Tibial artery (tissue), 4 donors: ENCODE data around the gene WDR93.

Experiments used
- DNase-seq, 2 donors: peaks; one replicate each; pipeline ENCODE4 v3.0.0-alpha.2; 2019
- H3K27ac ChIP-seq, 2 donors: fragments of 200-600 bp; sonication (generic) in 1 of 2; 1 replicate in 1 of 2; 2 replicates in 1 of 2; pipeline ENCODE4 v1.5.1; 2018 to 2019; ENCODE audit warnings: mild to moderate bottlenecking in 1 of 2
- H3K27me3 ChIP-seq, 2 donors: fragments of 200-600 bp; sonication (generic) in 1 of 2; one replicate each; pipeline versions ENCODE4 v1.5.1 to v1.6.0; 2016 to 2019
- H3K36me3 ChIP-seq, 3 donors: fragments of 200-600 bp; sonication (generic) in 2 of 3; one replicate each; pipeline ENCODE4 v1.5.1; 2016 to 2019; ENCODE audit warnings: mild to moderate bottlenecking in 2 of 3
- H3K4me1 ChIP-seq, 4 donors: fragments of 200-600 bp; sonication (generic) in 2 of 4; 1 replicate in 3 of 4; 2 replicates in 1 of 4; pipeline ENCODE4 v1.5.1; 2016 to 2019
- H3K4me3 ChIP-seq, 2 donors: fragments of 200-600 bp; sonication (generic) in 1 of 2; 1 replicate in 1 of 2; 2 replicates in 1 of 2; pipeline ENCODE4 v1.5.1; 2018 to 2019; ENCODE audit warnings: mild to moderate bottlenecking in 2 of 2
- H3K9me3 ChIP-seq, 3 donors: fragments of 200-600 bp; sonication (generic) in 1 of 3; one replicate each; pipeline ENCODE4 v1.5.1; 2016 to 2019
- intact Hi-C: fragments of 100-400 bp; cut with DNase I; formaldehyde crosslinking; loops from one replicate; pipeline ENCODE4 v1.15.0; 2023; ENCODE audit warnings: low total_unique reads
- TF ChIP-seq, protein P1 (sequence below), 2 experiments: fragments of 200-600 bp in 1 of 2; fragments of 450-650 bp in 1 of 2; IDR thresholded peaks; one replicate each; pipeline ENCODE4 v1.5.1; 2017 to 2019; ENCODE audit warnings: antibody characterized with exemption in 2 of 2, mild to moderate bottlenecking in 1 of 2, moderate library complexity in 1 of 2

The WDR93 gene

DNA sequence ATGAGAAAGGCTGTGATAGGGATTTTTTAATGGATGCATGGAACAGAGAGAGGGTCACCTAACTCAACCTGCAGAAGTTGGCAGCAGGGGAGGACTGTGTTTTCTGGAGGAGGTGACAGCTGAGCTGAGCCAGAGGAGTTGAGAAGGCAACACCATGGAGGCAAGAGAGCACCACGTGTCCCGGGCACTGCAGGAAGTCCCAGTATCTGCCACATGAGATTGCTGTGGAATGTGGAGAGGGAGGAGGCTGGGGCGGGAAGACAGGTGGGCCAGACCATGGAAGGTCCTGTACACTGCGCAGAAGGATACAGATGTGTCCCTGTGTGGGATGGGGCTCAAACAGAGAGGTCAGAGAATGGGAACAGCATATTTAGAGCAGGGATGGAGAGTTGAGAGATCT, 45.2 kb downstream of the WDR93 start:
- Histone ChIP-seq H3K4me3 (no peak overlapping the region), H3K27ac (no peak overlapping the region), H3K9me3 (no peaks in the 10 kb centered on the region), H3K36me3 (no peaks in the 10 kb centered on the region), H3K27me3 (peaks cover 0 to 3% of the 10 kb centered on the region in 2 donors), H3K4me1 (no peaks in the 10 kb centered on the region)
- intact Hi-C loops, result no loop called here
- no peak for DNase-seq
- TF ChIP-seq, protein P1, sequence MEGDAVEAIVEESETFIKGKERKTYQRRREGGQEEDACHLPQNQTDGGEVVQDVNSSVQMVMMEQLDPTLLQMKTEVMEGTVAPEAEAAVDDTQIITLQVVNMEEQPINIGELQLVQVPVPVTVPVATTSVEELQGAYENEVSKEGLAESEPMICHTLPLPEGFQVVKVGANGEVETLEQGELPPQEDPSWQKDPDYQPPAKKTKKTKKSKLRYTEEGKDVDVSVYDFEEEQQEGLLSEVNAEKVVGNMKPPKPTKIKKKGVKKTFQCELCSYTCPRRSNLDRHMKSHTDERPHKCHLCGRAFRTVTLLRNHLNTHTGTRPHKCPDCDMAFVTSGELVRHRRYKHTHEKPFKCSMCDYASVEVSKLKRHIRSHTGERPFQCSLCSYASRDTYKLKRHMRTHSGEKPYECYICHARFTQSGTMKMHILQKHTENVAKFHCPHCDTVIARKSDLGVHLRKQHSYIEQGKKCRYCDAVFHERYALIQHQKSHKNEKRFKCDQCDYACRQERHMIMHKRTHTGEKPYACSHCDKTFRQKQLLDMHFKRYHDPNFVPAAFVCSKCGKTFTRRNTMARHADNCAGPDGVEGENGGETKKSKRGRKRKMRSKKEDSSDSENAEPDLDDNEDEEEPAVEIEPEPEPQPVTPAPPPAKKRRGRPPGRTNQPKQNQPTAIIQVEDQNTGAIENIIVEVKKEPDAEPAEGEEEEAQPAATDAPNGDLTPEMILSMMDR (IDR thresholded peaks at IDR 0.05), result no peak

DNA sequence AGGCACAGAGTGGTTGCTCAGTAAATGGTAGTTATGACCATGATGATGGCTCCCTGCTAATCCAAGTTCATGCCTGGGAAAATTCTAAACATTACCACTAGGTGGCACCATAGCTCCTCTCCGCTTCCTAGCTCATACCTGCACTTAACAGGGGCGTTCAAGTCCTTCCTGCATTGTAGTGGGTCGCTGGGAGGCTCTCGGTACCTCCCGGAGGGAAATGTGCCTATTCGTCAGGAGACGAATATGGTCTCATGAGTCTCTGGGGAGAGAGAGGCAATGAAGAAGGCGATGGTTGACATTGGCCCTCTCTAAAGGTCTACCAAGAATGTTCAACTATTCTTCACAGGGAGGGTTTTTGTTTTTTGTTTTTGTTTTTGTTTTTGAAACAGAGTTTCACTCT, 49.5 kb downstream of the WDR93 start:
- no peak overlapping the region for H3K4me3 ChIP-seq
- H3K27ac ChIP-seq, result no peak overlapping the region
- no peak for DNase-seq
- intact Hi-C loops, result no loop called here
- no peaks in the 10 kb centered on the region for H3K36me3 ChIP-seq
- H3K9me3 ChIP-seq, result no peaks in the 10 kb centered on the region
- H3K27me3 ChIP-seq, result peaks cover 0 to 9% of the 10 kb centered on the region in 2 donors
- TF ChIP-seq, protein P1 (IDR thresholded peaks at IDR 0.05), result peak; percentile 88 to 91
- no peaks in the 10 kb centered on the region for H3K4me1 ChIP-seq

DNA sequence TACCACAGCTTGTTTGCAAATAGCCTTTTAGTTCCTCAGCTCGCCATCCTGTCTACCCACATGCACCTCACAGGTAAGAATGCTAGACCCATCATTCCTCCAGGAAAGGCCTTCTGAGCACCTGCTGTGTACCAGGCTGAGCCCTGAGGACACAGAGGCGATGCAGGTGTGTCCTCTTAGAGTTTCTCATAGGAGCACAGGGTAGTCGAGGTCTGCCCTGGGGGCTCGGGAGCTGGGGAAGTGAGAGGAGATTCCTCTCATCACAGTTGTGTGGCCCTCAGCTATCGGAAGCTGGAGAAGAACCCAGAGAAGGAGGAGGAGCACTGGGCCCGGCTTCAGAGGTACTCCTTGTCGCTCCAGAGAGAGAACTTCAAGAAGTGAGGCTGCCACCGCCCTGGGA, 52.4 kb downstream of the WDR93 start:
- H3K4me3 ChIP-seq, result no peak overlapping the region
- H3K27me3 ChIP-seq, result peaks cover 0 to 30% of the 10 kb centered on the region in 2 donors
- no peaks in the 10 kb centered on the region for H3K4me1 ChIP-seq
- intact Hi-C loops, result no loop called here
- TF ChIP-seq, protein P1 (IDR thresholded peaks at IDR 0.05), result no peak
- no peak overlapping the region for H3K27ac ChIP-seq
- no peaks in the 10 kb centered on the region for H3K9me3 ChIP-seq
- DNase-seq, result no peak
- H3K36me3 ChIP-seq, result no peaks in the 10 kb centered on the region

DNA sequence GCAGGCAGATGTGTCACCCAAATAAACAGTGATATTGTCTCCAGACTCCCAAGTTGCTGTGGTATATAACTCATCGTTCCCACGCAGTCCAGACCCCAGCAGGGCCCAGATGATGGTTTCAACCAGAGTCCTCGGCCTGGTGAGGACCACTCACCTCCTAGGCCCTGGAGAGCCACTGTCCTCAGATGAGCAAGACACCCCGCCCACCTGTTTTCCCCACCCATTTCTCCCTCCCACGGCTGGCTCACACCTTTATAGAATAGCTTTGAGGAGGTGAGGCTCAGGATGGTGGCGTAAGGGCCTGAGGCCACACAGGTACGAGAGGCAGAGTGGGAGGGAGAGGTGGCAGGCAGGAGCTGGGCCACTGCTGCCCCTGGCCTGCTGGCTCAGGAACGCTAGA, 53.0 kb downstream of the WDR93 start:
- intact Hi-C loops, result no loop called here

DNA sequence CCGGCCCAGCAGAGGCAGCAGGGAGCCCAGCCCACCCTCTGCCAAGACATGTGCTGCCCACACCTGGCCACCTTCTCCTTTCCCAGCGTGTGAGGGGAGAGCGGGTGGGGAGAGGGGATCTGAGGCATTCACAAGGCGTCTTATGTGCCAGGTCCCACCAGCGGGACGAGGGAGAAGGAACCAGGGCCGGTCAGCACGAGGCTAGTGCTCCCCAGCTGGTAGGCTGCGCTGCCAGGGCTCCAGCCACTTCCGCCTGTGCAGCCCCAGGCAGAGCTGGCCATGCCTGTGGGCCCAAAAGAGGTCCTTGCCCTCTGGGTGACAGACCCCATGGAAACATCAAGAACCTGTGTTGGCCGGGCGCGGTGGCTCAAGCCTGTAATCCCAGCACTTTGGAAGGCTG, 54.5 kb downstream of the WDR93 start:
- no peak overlapping the region for H3K4me3 ChIP-seq
- peaks cover 0 to 43% of the 10 kb centered on the region in 2 donors for H3K27me3 ChIP-seq
- TF ChIP-seq, protein P1 (IDR thresholded peaks at IDR 0.05), result no peak
- no peaks in the 10 kb centered on the region for H3K36me3 ChIP-seq
- intact Hi-C loops, result no loop called here
- H3K27ac ChIP-seq, result no peak overlapping the region
- no peaks in the 10 kb centered on the region for H3K9me3 ChIP-seq
- peaks cover 0 to 9% (median 4%) of the 10 kb centered on the region in 4 donors for H3K4me1 ChIP-seq
- DNase-seq, result no peak

More for the DNA sequence above, 53.0 kb downstream of the WDR93 start:
- TF ChIP-seq, protein P1 (IDR thresholded peaks at IDR 0.05), result no peak
- H3K4me3 ChIP-seq, result no peak overlapping the region
- H3K27me3 ChIP-seq, result peaks cover 0 to 32% of the 10 kb centered on the region in 2 donors
- H3K9me3 ChIP-seq, result no peaks in the 10 kb centered on the region
- no peak overlapping the region for H3K27ac ChIP-seq
- no peaks in the 10 kb centered on the region for H3K4me1 ChIP-seq
- DNase-seq, result no peak
- no peaks in the 10 kb centered on the region for H3K36me3 ChIP-seq

DNA sequence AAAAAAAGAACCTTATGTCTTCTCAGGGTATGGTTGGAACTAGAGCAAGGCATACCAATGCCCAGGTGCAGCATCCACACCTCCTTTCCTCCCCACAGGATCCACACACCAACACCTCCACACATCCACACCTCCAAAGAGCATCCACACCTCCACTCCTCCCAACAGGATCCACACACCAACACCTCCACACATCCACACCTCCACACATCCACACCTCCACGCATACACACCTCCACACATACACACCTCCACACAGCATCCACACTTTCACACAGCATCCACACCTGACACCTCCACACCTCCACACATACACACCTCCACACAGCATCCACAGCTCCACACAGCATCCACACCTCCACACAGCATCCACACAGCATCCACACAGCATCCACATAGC, 55.2 kb downstream of the WDR93 start:
- TF ChIP-seq, protein P1 (IDR thresholded peaks at IDR 0.05), result no peak

More for the DNA sequence above, 55.2 kb downstream of the WDR93 start:
- peaks cover 0 to 43% of the 10 kb centered on the region in 2 donors for H3K27me3 ChIP-seq
- H3K27ac ChIP-seq, result no peak overlapping the region
- DNase-seq, result no peak
- intact Hi-C loops, result no loop called here
- H3K9me3 ChIP-seq, result no peaks in the 10 kb centered on the region
- H3K4me3 ChIP-seq, result no peak overlapping the region
- no peaks in the 10 kb centered on the region for H3K36me3 ChIP-seq
- peaks cover 0 to 15% (median 9%) of the 10 kb centered on the region in 4 donors for H3K4me1 ChIP-seq
